PC-3 (cell line): ENCODE data around the gene RSU1. TPM values are rescaled to one million over a fixed set of nuclear protein-coding genes. Genes with fewer than 3 reads are reported as not detected.

Experiments used
- ATAC-seq: fragments of 200-7000 bp; cut with Tn5 transposase; 2 replicates; pipeline ENCODE4 v1.9.1; 2020; ENCODE audit warnings: mild to moderate bottlenecking, moderate library complexity
- BruUV-seq: library from RNA; stranded (reverse); fragments of 400-500 nt; replicated peaks from 2 replicates; lab custom pipeline; 2021; lab: Mats Ljungman, UMichigan
- CTCF ChIA-PET: fragments of 300-600 bp; sonication (Branson Sonifier 250); formaldehyde crosslinking; loops from one replicate; lab custom pipeline; 2022; ENCODE audit warnings: antibody characterized with exemption; lab: Charles Lee
- POLR2A ChIA-PET: fragments of 300-600 bp; sonication (Branson Sonifier 250); formaldehyde crosslinking; loops from one replicate; lab custom pipeline; 2022; ENCODE audit warnings: antibody characterized with exemption; ENCODE audit not compliant: unreplicated experiment; lab: Charles Lee
- DNase-seq: peaks from one replicate; pipeline ENCODE4 v3.0.0-alpha.2; 2015
- H2AFZ ChIP-seq: fragments of 300-600 bp; sonication (generic); 2 replicates; pipeline ENCODE4 v1.6.0; 2016; ENCODE audit warnings: antibody characterized with exemption, low read length
- H3F3A ChIP-seq: fragments of 300-600 bp; sonication (generic); one replicate; pipeline ENCODE4 v1.6.0; 2017; ENCODE audit warnings: antibody characterized with exemption, low read length, control low read depth, mild to moderate bottlenecking; ENCODE audit not compliant: unreplicated experiment
- H3K27ac ChIP-seq: fragments of 300-600 bp; sonication (generic); 2 replicates; pipeline ENCODE4 v1.5.1; 2016; ENCODE audit warnings: mild to moderate bottlenecking, low read length
- H3K27me3 ChIP-seq: fragments of 300-600 bp; sonication (generic); 2 replicates; pipeline ENCODE4 v1.6.1; 2016; ENCODE audit warnings: low read length, mixed read lengths
- H3K36me3 ChIP-seq: fragments of 300-600 bp; sonication (generic); 2 replicates; pipeline ENCODE4 v1.6.1; 2016; ENCODE audit warnings: low read depth, mixed run types, low read length, mixed read lengths
- H3K4me1 ChIP-seq: fragments of 300-600 bp; sonication (generic); 2 replicates; pipeline ENCODE4 v1.5.1; 2016; ENCODE audit warnings: low read length; ENCODE audit not compliant: insufficient read depth
- H3K4me2 ChIP-seq: fragments of 300-600 bp; sonication (generic); 2 replicates; pipeline ENCODE4 v1.6.0; 2016; ENCODE audit warnings: low read length
- H3K4me3 ChIP-seq: fragments of 300-600 bp; sonication (generic); 2 replicates; pipeline ENCODE4 v1.5.1; 2016; ENCODE audit warnings: mild to moderate bottlenecking, low read length, mixed read lengths
- H3K79me2 ChIP-seq: fragments of 300-600 bp; sonication (generic); 2 replicates; pipeline ENCODE4 v1.6.1; 2017; ENCODE audit warnings: low read length, mixed read lengths
- H3K9ac ChIP-seq: fragments of 300-600 bp; sonication (generic); 2 replicates; pipeline ENCODE4 v1.6.0; 2016; ENCODE audit warnings: mild to moderate bottlenecking, low read length
- H3K9me2 ChIP-seq: fragments of 300-600 bp; sonication (generic); replicated peaks from 2 replicates; pipeline ENCODE4 v1.6.1; 2016; ENCODE audit warnings: mixed run types, low read length, mixed read lengths
- H3K9me3 ChIP-seq: fragments of 300-600 bp; sonication (generic); 2 replicates; pipeline ENCODE4 v1.6.1; 2016; ENCODE audit warnings: low read length, mixed read lengths
- H4K20me1 ChIP-seq: fragments of 300-600 bp; sonication (generic); 2 replicates; pipeline ENCODE4 v1.6.1; 2016; ENCODE audit warnings: low read length, mixed read lengths
- CTCF ChIP-seq: fragments of 300-600 bp; sonication (generic); conservative IDR thresholded peaks from 2 replicates; pipeline ENCODE4 v1.5.1; 2017; ENCODE audit warnings: antibody characterized with exemption, low read depth, mild to moderate bottlenecking, low read length
- EZH2 ChIP-seq: fragments of 300-600 bp; sonication (generic); IDR thresholded peaks from one replicate; pipeline ENCODE4 v1.6.1; 2017; ENCODE audit warnings: antibody characterized with exemption, mild to moderate bottlenecking, low read length; ENCODE audit not compliant: unreplicated experiment
- EZH2phosphoT487 ChIP-seq: fragments of 300-600 bp; sonication (generic); IDR thresholded peaks from 2 replicates; pipeline ENCODE4 v1.6.1; 2018; ENCODE audit warnings: mild to moderate bottlenecking, antibody characterized with exemption, low read length, borderline replicate concordance
- intact Hi-C: fragments of 100-400 bp; cut with micrococcal nuclease; formaldehyde crosslinking; loops from 2 replicates; pipeline ENCODE4 v1.9.0; 2023
- total RNA-seq: library from RNA; depleted of rRNA; stranded (reverse); fragments of >200 nt; gene quantifications from 2 replicates; pipeline ENCODE4 v1.2.3, GENCODE V29; 2014

Gene RSU1
- total RNA-seq, 1 experiment from 2014 or later = 21.2 TPM

- BruUV-seq = no TSS peak
- ATAC-seq = no peak
- POLR2A ChIA-PET = no interaction called here
These were observed 81.6 kb downstream of the RSU1 start for GRCh38 chr10:16735671-16736070.

GRCh38 chr10:16732376-16732775 is 84.8 kb downstream of the RSU1 start:
- ATAC-seq (no peak), DNase-seq (peak; percentile 1)
- Histone ChIP-seq H3K27me3 (no peaks in the 10 kb centered on the region), H3K27ac (no peak overlapping the region), H4K20me1 (no peaks in the 10 kb centered on the region), H2AFZ (no peak overlapping the region), H3K9ac (no peak overlapping the region), H3K36me3 (no peaks in the 10 kb centered on the region), H3F3A (no peaks in the 10 kb centered on the region), H3K9me2 (no peaks in the 10 kb centered on the region), H3K4me2 (no peak overlapping the region), H3K79me2 (no peaks in the 10 kb centered on the region), H3K9me3 (no peaks in the 10 kb centered on the region), H3K4me3 (no peak overlapping the region), H3K4me1 (no peaks in the 10 kb centered on the region)
- intact Hi-C loops = no loop called here
- CTCF ChIA-PET = interaction anchor here (0.6 kb wide), 1 partner anchor 806 kb away, joined by 3 read pairs; no protein-coding TSS in a partner anchor
- no TSS peak for BruUV-seq
- no peak for TF ChIP-seq CTCF
- no peak for TF ChIP-seq EZH2phosphoT487
- no peak for TF ChIP-seq EZH2
- POLR2A ChIA-PET = no interaction called here

More at GRCh38 chr10:16735671-16736070, 81.6 kb downstream of the RSU1 start:
- H3K4me1 ChIP-seq = no peaks in the 10 kb centered on the region
- no peaks in the 10 kb centered on the region for H4K20me1 ChIP-seq
- H3K9me3 ChIP-seq = no peaks in the 10 kb centered on the region
- no peaks in the 10 kb centered on the region for H3K79me2 ChIP-seq
- no peak overlapping the region for H3K9ac ChIP-seq
- H3K27me3 ChIP-seq = no peaks in the 10 kb centered on the region
- no peak for TF ChIP-seq EZH2phosphoT487
- no peak overlapping the region for H3K4me2 ChIP-seq
- H3K4me3 ChIP-seq = no peak overlapping the region
- CTCF ChIA-PET = no interaction called here
- H3K36me3 ChIP-seq = no peaks in the 10 kb centered on the region
- no peak overlapping the region for H3K27ac ChIP-seq
- no peak overlapping the region for H2AFZ ChIP-seq
- H3K9me2 ChIP-seq = no peaks in the 10 kb centered on the region
- no peaks in the 10 kb centered on the region for H3F3A ChIP-seq
- no peak for DNase-seq
- intact Hi-C loops = no loop called here

- Histone ChIP-seq H3K9me3 (no peaks in the 10 kb centered on the region), H3K27me3 (no peaks in the 10 kb centered on the region), H3K9ac (no peak overlapping the region), H3K79me2 (no peaks in the 10 kb centered on the region), H2AFZ (no peak overlapping the region), H3K4me1 (no peaks in the 10 kb centered on the region), H3F3A (no peaks in the 10 kb centered on the region), H3K4me2 (no peak overlapping the region), H3K9me2 (no peaks in the 10 kb centered on the region), H4K20me1 (no peaks in the 10 kb centered on the region), H3K4me3 (no peak overlapping the region), H3K36me3 (no peaks in the 10 kb centered on the region), H3K27ac (no peak overlapping the region)
- BruUV-seq = no TSS peak
- CTCF ChIA-PET = no interaction called here
- intact Hi-C loops = no loop called here
- TF ChIP-seq EZH2phosphoT487 (no peak), EZH2 (no peak), CTCF (no peak)
- no peak for ATAC-seq
- POLR2A ChIA-PET = no interaction called here
- DNase-seq = no peak
These were observed 89.0 kb downstream of the RSU1 start for GRCh38 chr10:16728266-16728665.
